Upper lobe of left lung (tissue), 4 donors: ENCODE results near the gene ZFR2.

Source experiments
- EP300 ChIP-seq, 4 donors: sonication (generic); formaldehyde crosslinking; IDR thresholded peaks; one replicate each; pipeline ENCODE4 v1.5.1; 2017; ENCODE audit warnings: antibody characterized with exemption in 4 of 4, control low read depth in 2 of 4
- POLR2A ChIP-seq, 4 donors: fragments of 450-650 bp; IDR thresholded peaks; one replicate each; pipeline ENCODE4 v1.5.1; 2016 to 2017; ENCODE audit warnings: antibody characterized with exemption in 4 of 4, mild to moderate bottlenecking in 2 of 4
- POLR2AphosphoS5 ChIP-seq, 2 donors: sonication (generic); formaldehyde crosslinking; IDR thresholded peaks; one replicate each; pipeline ENCODE4 v1.5.1; 2017; ENCODE audit warnings: antibody characterized with exemption in 2 of 2
- TF ChIP-seq, protein P1 (sequence below), 6 experiments: fragments of 450-650 bp in 4 of 6; fragments of 200-600 bp in 2 of 6; sonication (generic) in 2 of 6; IDR thresholded peaks; one replicate each; pipeline ENCODE4 v1.5.1; 2016 to 2019; ENCODE audit warnings: antibody characterized with exemption in 6 of 6

DNA sequence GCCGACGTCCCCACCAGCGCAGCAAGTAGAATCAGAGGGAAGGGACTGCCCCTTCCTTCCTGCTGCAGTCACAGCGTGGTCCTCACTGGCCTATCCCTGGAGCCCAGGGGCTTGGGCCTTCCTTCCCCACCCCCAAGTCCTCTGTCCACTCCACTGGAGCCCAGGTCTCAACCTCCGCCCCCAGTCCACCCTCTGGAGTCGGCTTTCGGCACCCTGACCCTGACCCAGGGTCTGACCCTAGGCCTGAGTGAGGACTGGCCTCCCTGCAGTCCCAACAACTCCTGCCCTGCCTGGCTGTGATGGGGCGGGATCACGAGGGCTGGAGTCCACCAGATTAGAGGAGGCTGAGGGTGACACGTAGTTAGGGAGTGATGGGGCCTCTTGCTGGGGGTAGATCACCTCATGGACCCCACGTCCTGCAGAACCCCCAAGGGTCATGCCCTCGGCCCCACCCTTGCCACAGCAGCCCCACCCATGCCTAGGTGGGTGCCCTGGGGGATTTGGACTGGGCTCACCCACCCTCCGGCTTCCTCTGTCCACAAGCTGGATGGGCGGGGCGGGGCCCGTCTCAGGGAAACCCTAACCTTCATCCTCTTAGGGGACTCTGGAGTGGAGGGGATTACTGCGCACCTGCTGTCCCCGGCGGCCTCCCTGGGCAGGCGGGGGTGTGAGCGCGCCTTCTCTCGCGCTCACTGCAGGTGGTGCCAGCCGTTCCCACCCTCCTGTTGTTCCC, 100.7 kb downstream of the ZFR2 start:
- TF ChIP-seq, protein P1, sequence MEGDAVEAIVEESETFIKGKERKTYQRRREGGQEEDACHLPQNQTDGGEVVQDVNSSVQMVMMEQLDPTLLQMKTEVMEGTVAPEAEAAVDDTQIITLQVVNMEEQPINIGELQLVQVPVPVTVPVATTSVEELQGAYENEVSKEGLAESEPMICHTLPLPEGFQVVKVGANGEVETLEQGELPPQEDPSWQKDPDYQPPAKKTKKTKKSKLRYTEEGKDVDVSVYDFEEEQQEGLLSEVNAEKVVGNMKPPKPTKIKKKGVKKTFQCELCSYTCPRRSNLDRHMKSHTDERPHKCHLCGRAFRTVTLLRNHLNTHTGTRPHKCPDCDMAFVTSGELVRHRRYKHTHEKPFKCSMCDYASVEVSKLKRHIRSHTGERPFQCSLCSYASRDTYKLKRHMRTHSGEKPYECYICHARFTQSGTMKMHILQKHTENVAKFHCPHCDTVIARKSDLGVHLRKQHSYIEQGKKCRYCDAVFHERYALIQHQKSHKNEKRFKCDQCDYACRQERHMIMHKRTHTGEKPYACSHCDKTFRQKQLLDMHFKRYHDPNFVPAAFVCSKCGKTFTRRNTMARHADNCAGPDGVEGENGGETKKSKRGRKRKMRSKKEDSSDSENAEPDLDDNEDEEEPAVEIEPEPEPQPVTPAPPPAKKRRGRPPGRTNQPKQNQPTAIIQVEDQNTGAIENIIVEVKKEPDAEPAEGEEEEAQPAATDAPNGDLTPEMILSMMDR (IDR thresholded peaks at IDR 0.05) = no peak
- no peak for TF ChIP-seq POLR2AphosphoS5 (IDR thresholded peaks at IDR 0.05)
- TF ChIP-seq POLR2A (IDR thresholded peaks at IDR 0.05) = no peak
- no peak for TF ChIP-seq EP300 (IDR thresholded peaks at IDR 0.05)
